Ovary (tissue), 9 donors: ENCODE results near the gene TSHZ3. TPM values are rescaled to one million over a fixed set of nuclear protein-coding genes. Genes with fewer than 3 reads are reported as not detected.

Experiments used
- DNase-seq, 5 donors: peaks; one replicate each; pipeline ENCODE4 v3.0.0-alpha.2; 2019 to 2020
- H3K27ac ChIP-seq, 2 donors: fragments of 200-600 bp; one replicate each; pipeline versions ENCODE4 v1.5.1 to v1.8.0; 2019 to 2022
- H3K27me3 ChIP-seq: fragments of 200-600 bp; one replicate; pipeline ENCODE4 v1.8.0; 2022
- H3K36me3 ChIP-seq: fragments of 200-600 bp; sonication (generic); one replicate; pipeline ENCODE4 v1.5.1; 2019
- H3K4me1 ChIP-seq: one replicate; pipeline ENCODE4 v1.8.1; 2013; ENCODE audit warnings: mild to moderate bottlenecking, moderate library complexity; ENCODE audit not compliant: insufficient read depth
- H3K4me3 ChIP-seq: fragments of 200-600 bp; sonication (generic); one replicate; pipeline ENCODE4 v1.5.1; 2017
- H3K9me3 ChIP-seq, 2 donors: fragments of 200-600 bp in 1 of 2; sonication (generic) in 1 of 2; one replicate each; pipeline versions ENCODE4 v1.5.1 to v1.8.1; 2013 to 2019; ENCODE audit warnings: mild to moderate bottlenecking in 1 of 2, moderate library complexity in 1 of 2
- EP300 ChIP-seq: sonication (generic); formaldehyde crosslinking; IDR thresholded peaks from one replicate; pipeline ENCODE4 v1.6.1; 2017; ENCODE audit warnings: antibody characterized with exemption
- POLR2A ChIP-seq: fragments of 450-650 bp; IDR thresholded peaks from one replicate; pipeline ENCODE4 v1.6.1; 2017; ENCODE audit warnings: antibody characterized with exemption, mild to moderate bottlenecking, moderate library complexity
- WGBS, 3 donors: extraction: QIAGEN DNeasy Blood & Tissue Kit in 1 of 3; methylation state at CpG; one replicate each; pipeline versions ENCODE4 v1.1.5 to v1.1.7; 2013 to 2017; 5-methylcytosine and 5-hydroxymethylcytosine counted together
- intact Hi-C, 4 donors: fragments of 100-400 bp; cut with DNase I; formaldehyde crosslinking; loops; one replicate each; pipeline versions ENCODE4 v1.11.0 to v1.15.1; 2022 to 2023
- polyA plus RNA-seq, 2 donors: library from polyadenylated mRNA; stranded (reverse); fragments of 200-250 nt in 1 of 2; fragments of 350-450 nt in 1 of 2; fragmentation: Illumina TruSeq in 1 of 2; extraction: RNeasy Lipid Tissue Mini Kit (QIAGEN cat#74804) in 1 of 2; gene quantifications; one replicate each; pipeline ENCODE4 v1.2.3, GENCODE V29; 2013 to 2014
- total RNA-seq, 7 donors: library from RNA; depleted of rRNA in 2 of 7; stranded (reverse); fragments of >200 nt in 2 of 7; fragmentation: NEBNext Ultra II Directional in 3 of 7; extraction: Animal tissue kit (Norgen Biotek cat#: 25700) in 3 of 7; gene quantifications; one replicate each; pipeline versions ENCODE4 v1.1.0 to v1.2.4, GENCODE V29; 2016 to 2023
- TF ChIP-seq, protein P1 (sequence below), 3 donors: fragments of 450-650 bp in 2 of 3; fragments of 200-600 bp in 1 of 3; IDR thresholded peaks; one replicate each; pipeline versions ENCODE4 v1.5.1 to v1.8.0; 2016 to 2022; ENCODE audit warnings: antibody characterized with exemption in 3 of 3, mild to moderate bottlenecking in 1 of 3
- donor health status: DM: no; HTN: no; CAD: no; lungs with moderate emphysema.
- donor health status: DM: no; HTN: no; CAD: no.
- donor health status: Bipolar disorder and iron deficiency.
- donor health status: DM: yes; HTN: yes; CAD: no.
- donor health status: DM: no; HTN: no; CAD: no.
- donor health status: DM: yes; HTN: yes; CAD: no.

Gene TSHZ3
- total and polyA plus RNA-seq, 9 donors = 23.3 to 107 (median 50.3) TPM

DNA sequence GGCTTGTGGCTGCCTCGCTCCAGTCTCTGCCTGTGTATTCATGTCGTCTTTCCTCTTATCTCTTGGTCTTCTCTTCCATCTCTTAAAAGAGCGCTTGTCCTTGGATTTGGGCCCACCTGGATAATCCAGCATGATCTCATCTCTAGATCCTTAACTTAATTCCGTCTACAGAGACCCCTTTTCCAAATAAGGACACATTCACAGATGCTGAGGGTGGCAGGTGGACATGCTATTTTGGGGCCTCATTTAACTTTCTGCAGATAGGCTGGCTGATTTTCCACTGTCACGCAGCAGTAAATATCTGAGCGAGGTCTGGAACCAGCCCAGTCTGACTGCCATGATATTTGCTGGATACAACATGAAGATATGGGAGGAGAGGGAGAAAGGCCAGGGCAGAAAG, 41.5 kb upstream of the TSHZ3 start:
- no peaks in the 10 kb centered on the region for H3K4me1 ChIP-seq
- WGBS, 3 donors = 88 to 91% (median 89%) methylated on average over 6 of the region's 6 CpGs
- intact Hi-C loops = no loop called here
- H3K9me3 ChIP-seq = no peaks in the 10 kb centered on the region
- no peak overlapping the region for H3K4me3 ChIP-seq
- DNase-seq = no peak
- no peaks in the 10 kb centered on the region for H3K27me3 ChIP-seq
- H3K27ac ChIP-seq = no peak overlapping the region
- TF ChIP-seq POLR2A (no peak), EP300 (no peak)
- TF ChIP-seq, protein P1, sequence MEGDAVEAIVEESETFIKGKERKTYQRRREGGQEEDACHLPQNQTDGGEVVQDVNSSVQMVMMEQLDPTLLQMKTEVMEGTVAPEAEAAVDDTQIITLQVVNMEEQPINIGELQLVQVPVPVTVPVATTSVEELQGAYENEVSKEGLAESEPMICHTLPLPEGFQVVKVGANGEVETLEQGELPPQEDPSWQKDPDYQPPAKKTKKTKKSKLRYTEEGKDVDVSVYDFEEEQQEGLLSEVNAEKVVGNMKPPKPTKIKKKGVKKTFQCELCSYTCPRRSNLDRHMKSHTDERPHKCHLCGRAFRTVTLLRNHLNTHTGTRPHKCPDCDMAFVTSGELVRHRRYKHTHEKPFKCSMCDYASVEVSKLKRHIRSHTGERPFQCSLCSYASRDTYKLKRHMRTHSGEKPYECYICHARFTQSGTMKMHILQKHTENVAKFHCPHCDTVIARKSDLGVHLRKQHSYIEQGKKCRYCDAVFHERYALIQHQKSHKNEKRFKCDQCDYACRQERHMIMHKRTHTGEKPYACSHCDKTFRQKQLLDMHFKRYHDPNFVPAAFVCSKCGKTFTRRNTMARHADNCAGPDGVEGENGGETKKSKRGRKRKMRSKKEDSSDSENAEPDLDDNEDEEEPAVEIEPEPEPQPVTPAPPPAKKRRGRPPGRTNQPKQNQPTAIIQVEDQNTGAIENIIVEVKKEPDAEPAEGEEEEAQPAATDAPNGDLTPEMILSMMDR (IDR thresholded peaks at IDR 0.05) = no peak
- H3K36me3 ChIP-seq = no peaks in the 10 kb centered on the region

DNA sequence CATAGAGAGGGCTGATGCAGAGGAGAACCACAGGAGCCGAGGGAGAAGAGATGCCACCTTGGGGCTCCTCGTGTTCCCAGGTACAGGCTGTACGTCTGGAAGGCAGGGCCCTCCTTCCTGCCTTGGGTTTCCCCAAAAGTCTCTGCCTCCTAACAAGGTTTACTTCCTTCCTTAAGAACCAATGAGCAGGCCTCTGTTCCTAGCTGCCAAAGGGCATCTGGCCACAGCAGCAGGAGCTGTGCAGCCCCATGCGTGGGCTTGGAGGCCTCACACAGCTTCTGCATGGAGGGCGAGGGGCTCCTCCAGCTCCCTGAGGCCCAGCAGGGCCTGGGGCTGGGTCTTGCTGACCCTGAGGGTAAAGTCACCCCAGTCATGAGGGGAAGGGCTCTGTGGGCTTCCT, 40.6 kb upstream of the TSHZ3 start:
- Histone ChIP-seq H3K36me3 (no peaks in the 10 kb centered on the region), H3K4me3 (no peak overlapping the region), H3K9me3 (no peaks in the 10 kb centered on the region), H3K27me3 (no peaks in the 10 kb centered on the region), H3K4me1 (no peaks in the 10 kb centered on the region), H3K27ac (no peak overlapping the region)
- no peak for DNase-seq
- intact Hi-C loops = no loop called here
- TF ChIP-seq, protein P1 (IDR thresholded peaks at IDR 0.05) = no peak
- TF ChIP-seq POLR2A (no peak), EP300 (no peak)
- WGBS, 3 donors = 85 to 98% (median 93%) methylated on average over 5 of the region's 5 CpGs

DNA sequence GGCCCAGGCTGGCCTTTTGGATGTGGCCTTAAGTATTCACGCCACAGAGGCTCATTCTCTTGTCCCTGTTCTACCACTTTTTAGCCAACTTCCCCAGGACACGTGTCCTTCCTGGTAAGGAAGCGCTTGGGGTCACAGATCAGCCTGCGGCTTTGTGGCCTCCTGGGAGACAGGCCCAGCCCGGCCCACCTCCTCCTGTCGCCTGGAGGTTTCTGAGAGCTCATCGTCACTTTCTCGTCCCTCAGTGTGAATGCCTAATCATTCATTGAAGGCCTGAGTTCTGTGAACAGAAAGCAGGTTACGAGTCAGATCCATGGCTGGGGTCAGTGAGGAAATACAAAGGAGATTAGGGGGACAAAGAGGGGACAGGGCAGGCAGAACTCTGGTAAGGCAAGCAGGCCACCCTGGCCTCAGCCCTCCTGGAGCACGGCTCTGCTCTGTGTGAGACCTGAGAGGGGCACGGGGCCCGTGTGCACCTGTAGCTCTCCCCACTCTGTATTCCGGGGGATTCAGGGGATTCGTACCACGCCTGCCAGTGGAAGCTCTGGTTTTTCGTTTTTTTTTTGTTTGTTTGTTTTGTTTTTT, 38.6 kb upstream of the TSHZ3 start:
- 89 to 91% (median 89%) methylated on average over 16 of the region's 16 CpGs for WGBS, 3 donors
- intact Hi-C loops = no loop called here
- H3K4me1 ChIP-seq = no peaks in the 10 kb centered on the region
- H3K9me3 ChIP-seq = no peaks in the 10 kb centered on the region
- no peaks in the 10 kb centered on the region for H3K36me3 ChIP-seq
- TF ChIP-seq POLR2A (no peak), EP300 (no peak)
- TF ChIP-seq, protein P1 (IDR thresholded peaks at IDR 0.05) = no peak
- H3K4me3 ChIP-seq = no peak overlapping the region
- H3K27ac ChIP-seq = no peak overlapping the region
- no peaks in the 10 kb centered on the region for H3K27me3 ChIP-seq
- DNase-seq = no peak

DNA sequence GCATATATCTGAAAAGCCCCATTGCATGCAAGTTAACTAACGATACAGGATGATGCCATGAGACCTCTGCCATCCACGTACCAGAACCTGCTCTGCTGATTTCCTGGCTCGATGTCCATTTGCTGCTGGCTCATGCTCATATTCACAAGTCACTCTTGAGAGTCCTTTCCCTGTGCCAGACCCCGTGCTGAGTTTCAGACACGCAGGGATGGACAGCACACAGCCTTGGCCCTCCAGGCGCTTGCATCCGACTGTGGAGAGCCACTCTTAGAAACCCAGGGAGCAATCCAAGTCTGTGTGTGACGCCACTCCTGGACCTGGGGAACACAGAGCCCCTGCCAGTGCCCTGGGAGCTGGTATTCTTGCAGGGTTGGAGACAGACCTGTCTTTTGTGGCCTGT, 37.6 kb upstream of the TSHZ3 start:
- 93 to 97% (median 97%) methylated on average over 8 of the region's 8 CpGs for WGBS, 3 donors
- Histone ChIP-seq H3K9me3 (no peaks in the 10 kb centered on the region), H3K36me3 (no peaks in the 10 kb centered on the region), H3K27me3 (no peaks in the 10 kb centered on the region), H3K4me1 (no peaks in the 10 kb centered on the region), H3K27ac (no peak overlapping the region), H3K4me3 (no peak overlapping the region)
- intact Hi-C loops = no loop called here
- DNase-seq = no peak
- TF ChIP-seq, protein P1 (IDR thresholded peaks at IDR 0.05) = no peak
- no peak for TF ChIP-seq POLR2A
- TF ChIP-seq EP300 = no peak
